GM19240 (cell line): ENCODE results near the gene NPY5R.

Source experiments
- DNase-seq: peaks from one replicate; pipeline ENCODE4 v3.0.0; 2011; ENCODE audit warnings: low spot score; ENCODE audit not compliant: insufficient read length

The NPY5R gene

GRCh38 chr4:163384926-163385325 is 41.2 kb downstream of the NPY5R start:
- no peak for DNase-seq

- no peak for DNase-seq
Measured at GRCh38 chr4:163385466-163385865, 41.8 kb downstream of the NPY5R start.

GRCh38 chr4:163391756-163392155 is 48.1 kb downstream of the NPY5R start:
- DNase-seq = no peak

- no peak for DNase-seq
Measured at GRCh38 chr4:163392328-163392727, 48.6 kb downstream of the NPY5R start.

- DNase-seq = no peak
Measured at GRCh38 chr4:163393471-163393870, 49.8 kb downstream of the NPY5R start.

- DNase-seq = no peak
Measured at GRCh38 chr4:163395055-163395454, 51.4 kb downstream of the NPY5R start.

- DNase-seq = no peak
Measured at GRCh38 chr4:163395758-163396157, 52.1 kb downstream of the NPY5R start.

- DNase-seq = no peak
Measured at GRCh38 chr4:163398238-163398637, 54.5 kb downstream of the NPY5R start.

- no peak for DNase-seq
Measured at GRCh38 chr4:163400911-163401310, 57.2 kb downstream of the NPY5R start.
